Trophoblast cell (in vitro differentiated cells and primary cell): ENCODE measurements around the gene EML6.

Experiments used
- DNase-seq, 2 donors: peaks; one replicate each; pipeline ENCODE4 v3.0.0-alpha.2; 2016
- H2AFZ ChIP-seq: 2 replicates; pipeline ENCODE4 v1.6.1; 2013; ENCODE audit warnings: low read length, moderate library complexity, mild to moderate bottlenecking; ENCODE audit not compliant: insufficient read depth, poor library complexity
- H2AK5ac ChIP-seq: 2 replicates; pipeline ENCODE4 v1.6.1; 2013; ENCODE audit warnings: mild to moderate bottlenecking, low read length
- H2BK120ac ChIP-seq: 2 replicates; pipeline ENCODE4 v1.6.1; 2013; ENCODE audit warnings: low read length, mild to moderate bottlenecking, moderate library complexity; ENCODE audit not compliant: insufficient read depth, poor library complexity
- H2BK12ac ChIP-seq: 2 replicates; pipeline ENCODE4 v1.6.1; 2013; ENCODE audit warnings: mild to moderate bottlenecking, low read length, moderate library complexity
- H2BK5ac ChIP-seq: 2 replicates; pipeline ENCODE4 v1.6.1; 2013; ENCODE audit warnings: low read length, low read depth, moderate library complexity, mild to moderate bottlenecking; ENCODE audit not compliant: poor library complexity
- H3K14ac ChIP-seq: 2 replicates; pipeline ENCODE4 v1.6.1; 2013; ENCODE audit warnings: mild to moderate bottlenecking, low read length
- H3K18ac ChIP-seq: 2 replicates; pipeline ENCODE4 v1.6.1; 2013; ENCODE audit warnings: mild to moderate bottlenecking, low read length
- H3K23ac ChIP-seq: 2 replicates; pipeline ENCODE4 v1.6.1; 2013; ENCODE audit warnings: low read length
- H3K27ac ChIP-seq: 2 replicates; pipeline ENCODE4 v1.5.1; 2013; ENCODE audit warnings: low read depth, mild to moderate bottlenecking, inconsistent platforms, low read length, moderate library complexity
- H3K27me3 ChIP-seq: 2 replicates; pipeline ENCODE4 v1.6.1; 2013; ENCODE audit warnings: inconsistent platforms, mild to moderate bottlenecking, low read length, moderate library complexity; ENCODE audit not compliant: insufficient read depth
- H3K36me3 ChIP-seq, 2 experiments: 1 replicate in 1 of 2; 2 replicates in 1 of 2; pipeline ENCODE4 v1.6.1; 2013; ENCODE audit warnings: low read length in 2 of 2, mild to moderate bottlenecking in 2 of 2, moderate library complexity in 1 of 2; ENCODE audit not compliant: insufficient read depth in 2 of 2, control insufficient read depth in 1 of 2
- H3K4ac ChIP-seq: 2 replicates; pipeline ENCODE4 v1.6.1; 2013; ENCODE audit warnings: low read depth, mild to moderate bottlenecking, low read length, moderate library complexity
- H3K4me1 ChIP-seq, 2 experiments: 1 replicate in 1 of 2; 2 replicates in 1 of 2; pipeline ENCODE4 v1.6.1; 2013; ENCODE audit warnings: low read length in 2 of 2, mild to moderate bottlenecking in 2 of 2, moderate library complexity in 1 of 2; ENCODE audit not compliant: insufficient read depth in 2 of 2, control insufficient read depth in 1 of 2
- H3K4me2 ChIP-seq: 2 replicates; pipeline ENCODE4 v1.6.1; 2013; ENCODE audit warnings: inconsistent platforms, mild to moderate bottlenecking, low read length, moderate library complexity
- H3K4me3 ChIP-seq: 2 replicates; pipeline ENCODE4 v1.5.1; 2013; ENCODE audit warnings: mild to moderate bottlenecking, low read depth, low read length, inconsistent platforms
- H3K79me1 ChIP-seq: one replicate; pipeline ENCODE4 v1.6.1; 2013; ENCODE audit warnings: low read length
- H3K79me2 ChIP-seq: 2 replicates; pipeline ENCODE4 v1.6.1; 2013; ENCODE audit warnings: low read length, mild to moderate bottlenecking; ENCODE audit not compliant: control insufficient read depth, insufficient read depth, poor library complexity
- H3K9ac ChIP-seq: 2 replicates; pipeline ENCODE4 v1.6.1; 2013; ENCODE audit warnings: mild to moderate bottlenecking, low read length
- H3K9me3 ChIP-seq: 2 replicates; pipeline ENCODE4 v1.6.1; 2013; ENCODE audit warnings: low read depth, mild to moderate bottlenecking, control low read depth, inconsistent platforms, low read length; ENCODE audit not compliant: insufficient read depth
- H4K12ac ChIP-seq: 2 replicates; pipeline ENCODE4 v1.6.1; 2013; ENCODE audit warnings: low read depth, mild to moderate bottlenecking, low read length, moderate library complexity
- H4K8ac ChIP-seq: 2 replicates; pipeline ENCODE4 v1.6.1; 2013; ENCODE audit warnings: low read depth, mild to moderate bottlenecking, low read length, moderate library complexity
- H4K91ac ChIP-seq: one replicate; pipeline ENCODE4 v1.6.1; 2013; ENCODE audit warnings: low read depth, mild to moderate bottlenecking, low read length, moderate library complexity
- WGBS: extraction: QIAGEN DNeasy Blood & Tissue Kit; methylation state at CpG from one replicate; pipeline ENCODE4 v1.1.7; 2013; ENCODE audit warnings: missing lambda C conversion rate; ENCODE audit not compliant: insufficient read length, insufficient coverage; ENCODE audit errors: extremely low coverage; 5-methylcytosine and 5-hydroxymethylcytosine counted together

Gene EML6

GRCh38 chr2:54726940-54727339 lies 3.5 kb downstream of the EML6 start:
- Histone ChIP-seq H3K4ac (no peak overlapping the region), H4K8ac (no peak overlapping the region), H3K79me2 (no peaks in the 10 kb centered on the region), H3K27ac (no peak overlapping the region), H2BK12ac (no peak overlapping the region), H3K36me3 (no peaks in the 10 kb centered on the region), H3K23ac (no peak overlapping the region), H3K4me1 (peaks cover 0 to 8% of the 10 kb centered on the region in 2 experiments), H2AFZ (no peak overlapping the region), H3K9me3 (no peaks in the 10 kb centered on the region), H3K14ac (no peak overlapping the region), H3K4me3 (no peak overlapping the region), H4K12ac (no peak overlapping the region), H2BK120ac (no peak overlapping the region), H3K18ac (no peak overlapping the region), H3K4me2 (no peak overlapping the region), H2BK5ac (no peak overlapping the region), H3K27me3 (peaks cover 26% of the 10 kb centered on the region), H3K9ac (no peak overlapping the region), H3K79me1 (peaks cover 2% of the 10 kb centered on the region), H2AK5ac (no peak overlapping the region), H4K91ac (no peak overlapping the region)
- WGBS, result no CpG with 5 or more reads among the region's 2 CpGs
- DNase-seq, result no peak

- H3K79me2 ChIP-seq, result no peaks in the 10 kb centered on the region
- H3K14ac ChIP-seq, result no peak overlapping the region
- H4K12ac ChIP-seq, result no peak overlapping the region
- WGBS, result no CpG with 5 or more reads among the region's 4 CpGs
- no peak overlapping the region for H3K27ac ChIP-seq
- H3K27me3 ChIP-seq, result peaks cover 25% of the 10 kb centered on the region
- no peak overlapping the region for H2AK5ac ChIP-seq
- H3K23ac ChIP-seq, result no peak overlapping the region
- no peak overlapping the region for H3K4ac ChIP-seq
- no peaks in the 10 kb centered on the region for H3K9me3 ChIP-seq
- H3K18ac ChIP-seq, result no peak overlapping the region
- DNase-seq, result no peak
- H3K79me1 ChIP-seq, result no peaks in the 10 kb centered on the region
- no peak overlapping the region for H2BK12ac ChIP-seq
- no peak overlapping the region for H4K8ac ChIP-seq
- H3K4me3 ChIP-seq, result no peak overlapping the region
- H3K4me2 ChIP-seq, result no peak overlapping the region
- H3K4me1 ChIP-seq, result peaks cover 0 to 6% of the 10 kb centered on the region in 2 experiments
- no peaks in the 10 kb centered on the region for H3K36me3 ChIP-seq
- H2AFZ ChIP-seq, result no peak overlapping the region
- no peak overlapping the region for H2BK120ac ChIP-seq
- no peak overlapping the region for H4K91ac ChIP-seq
- no peak overlapping the region for H3K9ac ChIP-seq
- no peak overlapping the region for H2BK5ac ChIP-seq
Measured at GRCh38 chr2:54728669-54729120, 5.2 kb downstream of the EML6 start.

GRCh38 chr2:54735636-54736035 lies 12.2 kb downstream of the EML6 start:
- Histone ChIP-seq H3K79me1 (no peaks in the 10 kb centered on the region), H2BK12ac (no peak overlapping the region), H3K4me2 (no peak overlapping the region), H3K9ac (no peak overlapping the region), H3K4me3 (no peak overlapping the region), H3K27ac (no peak overlapping the region), H3K4me1 (peaks cover 0 to 2% of the 10 kb centered on the region in 2 experiments), H3K23ac (no peak overlapping the region), H2BK5ac (no peak overlapping the region), H2AK5ac (no peak overlapping the region), H3K4ac (no peak overlapping the region), H4K12ac (no peak overlapping the region), H2AFZ (no peak overlapping the region), H3K9me3 (no peaks in the 10 kb centered on the region), H3K14ac (no peak overlapping the region), H3K36me3 (no peaks in the 10 kb centered on the region), H3K27me3 (no peaks in the 10 kb centered on the region), H2BK120ac (no peak overlapping the region), H4K91ac (no peak overlapping the region), H3K79me2 (no peaks in the 10 kb centered on the region), H3K18ac (no peak overlapping the region), H4K8ac (no peak overlapping the region)
- no peak for DNase-seq
- WGBS, result no CpG with 5 or more reads among the region's 2 CpGs

GRCh38 chr2:54738281-54738680 lies 14.8 kb downstream of the EML6 start:
- Histone ChIP-seq H2BK12ac (no peak overlapping the region), H3K4me1 (peaks cover 0 to 2% of the 10 kb centered on the region in 2 experiments), H3K36me3 (no peaks in the 10 kb centered on the region), H2AK5ac (no peak overlapping the region), H4K8ac (no peak overlapping the region), H4K12ac (no peak overlapping the region), H3K4me3 (no peak overlapping the region), H3K18ac (no peak overlapping the region), H2BK120ac (no peak overlapping the region), H2AFZ (no peak overlapping the region), H3K14ac (no peak overlapping the region), H3K27me3 (no peaks in the 10 kb centered on the region), H2BK5ac (no peak overlapping the region), H3K4me2 (no peak overlapping the region), H3K9me3 (no peaks in the 10 kb centered on the region), H3K9ac (no peak overlapping the region), H3K79me1 (no peaks in the 10 kb centered on the region), H3K23ac (no peak overlapping the region), H4K91ac (no peak overlapping the region), H3K4ac (no peak overlapping the region), H3K27ac (no peak overlapping the region), H3K79me2 (no peaks in the 10 kb centered on the region)
- no peak for DNase-seq
